HG02938 (cell line): Measurements from ENCODE around the gene FIZ1.
"Not testable (repeated sequence)": the region's sequence is repeated elsewhere in the genome, so short reads cannot be mapped to it uniquely, and the experiment has no call there.

Experiments
- ATAC-seq: cut with Tn5 transposase; IDR thresholded peaks from one replicate; pipeline ENCODE4 v1.9.1; 2021; ENCODE audit warnings: mild to moderate bottlenecking, moderate library complexity; ENCODE audit not compliant: unreplicated experiment

FIZ1 gene

GRCh38 chr19:55578031-55578760, 21.1 kb downstream of the FIZ1 start:
- no peak for ATAC-seq

GRCh38 chr19:55576746-55577145, 22.6 kb downstream of the FIZ1 start:
- no peak for ATAC-seq

GRCh38 chr19:55573929-55574328, 25.4 kb downstream of the FIZ1 start:
- ATAC-seq = not testable (repeated sequence)

- ATAC-seq = not testable (repeated sequence)
These were observed 29.8 kb downstream of the FIZ1 start for GRCh38 chr19:55569477-55569876.

GRCh38 chr19:55567708-55568328, 31.5 kb downstream of the FIZ1 start:
- ATAC-seq = no peak

GRCh38 chr19:55566823-55567222, 32.5 kb downstream of the FIZ1 start:
- ATAC-seq = no peak

- no peak for ATAC-seq
These were observed 36.0 kb downstream of the FIZ1 start for GRCh38 chr19:55563261-55563690.

GRCh38 chr19:55559684-55560083, 39.6 kb downstream of the FIZ1 start:
- no peak for ATAC-seq

GRCh38 chr19:55554741-55555152, 44.6 kb downstream of the FIZ1 start:
- ATAC-seq = no peak

GRCh38 chr19:55554302-55554701, 45.0 kb downstream of the FIZ1 start:
- ATAC-seq = no peak

GRCh38 chr19:55553217-55554182, 45.8 kb downstream of the FIZ1 start:
- no peak for ATAC-seq

GRCh38 chr19:55552620-55553019, 46.7 kb downstream of the FIZ1 start:
- no peak for ATAC-seq

- no peak for ATAC-seq
These were observed 47.1 kb downstream of the FIZ1 start for GRCh38 chr19:55552206-55552605.

GRCh38 chr19:55550321-55550650, 49.0 kb downstream of the FIZ1 start:
- no peak for ATAC-seq

GRCh38 chr19:55549500-55550320, 49.6 kb downstream of the FIZ1 start:
- ATAC-seq = no peak

GRCh38 chr19:55546822-55547614, 52.3 kb downstream of the FIZ1 start:
- ATAC-seq = no peak

- no peak for ATAC-seq
These were observed 53.3 kb downstream of the FIZ1 start for GRCh38 chr19:55546011-55546410.

GRCh38 chr19:55545443-55545842, 53.9 kb downstream of the FIZ1 start, which contains the start of gene SBK3:
Gene SBK3 (minus strand): TSS chr19:55545543. CDS start chr19:55545543, 0 bp downstream.
- ATAC-seq = no peak

- ATAC-seq = no peak
These were observed 54.4 kb downstream of the FIZ1 start for GRCh38 chr19:55544776-55545439.
